K562 (cell line): ENCODE data around the gene USPL1. TPM values are rescaled to one million over a fixed set of nuclear protein-coding genes. Genes with fewer than 3 reads are reported as not detected.

Experiments used
- ARID1B ChIP-seq: fragments of 450-650 bp; IDR thresholded peaks from 2 replicates; pipeline ENCODE4 v1.6.1; 2016; ENCODE audit warnings: antibody characterized with exemption, mild to moderate bottlenecking, inconsistent platforms
- JUND ChIP-seq, 2 experiments: IDR thresholded peaks; 2 replicates in 1 of 2; 3 replicates in 1 of 2; pipeline ENCODE4 v1.6.1; 2011; ENCODE audit warnings: borderline replicate concordance in 2 of 2, low read depth in 2 of 2, low read length in 2 of 2, improper control_type of control experiment in 1 of 2, missing biosample characterization in 1 of 2, missing genetic modification characterization in 1 of 2, missing genetic modification reagents in 1 of 2
- NR2C2 ChIP-seq, 2 experiments: fragments of 200-800 bp in 1 of 2; sonication (Bioruptor generic) in 1 of 2; sonication (generic) in 1 of 2; formaldehyde crosslinking in 1 of 2; IDR thresholded peaks; 2 replicates each; pipeline versions ENCODE4 v1.6.1 to v1.8.0; 2016 to 2022; ENCODE audit warnings: mild to moderate bottlenecking in 1 of 2, missing compliant biosample characterization in 1 of 2, missing genetic modification characterization in 1 of 2, missing genetic modification reagents in 1 of 2
- TAF7 ChIP-seq: fragments of 450-650 bp; IDR thresholded peaks from 2 replicates; pipeline ENCODE4 v1.6.1; 2016; ENCODE audit warnings: missing genetic modification characterization, missing compliant biosample characterization
- polyA plus RNA-seq, 8 experiments: library from polyadenylated mRNA; depleted of rRNA in 4 of 8; stranded (reverse) in 5 of 8; unstranded in 3 of 8; fragments of >200 nt; fragmentation: Nextera tagmentation in 2 of 8; fragmentation: Illumina TruSeq in 1 of 8; extraction: Ambion mirVana in 2 of 8; extraction: Trizol in 1 of 8; gene quantifications; 2 replicates each; pipeline versions ENCODE4 v1.2.1 to v1.2.3, GENCODE V29; 2011 to 2014; ENCODE audit warnings: inconsistent platforms in 1 of 8, missing spikeins in 1 of 8
- total RNA-seq, 7 experiments: library from RNA; depleted of rRNA in 6 of 7; stranded (reverse); fragments of >200 nt in 6 of 7; fragmentation: Illumina TruSeq in 2 of 7; extraction: Trizol in 2 of 7; gene quantifications; 2 replicates each; pipeline versions ENCODE4 v1.2.1 to v1.2.3, GENCODE V29; 2011 to 2021; ENCODE audit warnings: low replicate concordance in 1 of 7
- TF ChIP-seq, protein P1 (sequence below): fragments of 450-650 bp; IDR thresholded peaks from 2 replicates; pipeline ENCODE4 v1.6.1; 2016; ENCODE audit warnings: mild to moderate bottlenecking, moderate library complexity

The USPL1 gene
- total and polyA plus RNA-seq, 9 of the 15 experiments (the other 6 are each of a cell fraction or from before 2014, with no cell fraction given): 5.5 to 18.0 (median 12.0) TPM

DNA sequence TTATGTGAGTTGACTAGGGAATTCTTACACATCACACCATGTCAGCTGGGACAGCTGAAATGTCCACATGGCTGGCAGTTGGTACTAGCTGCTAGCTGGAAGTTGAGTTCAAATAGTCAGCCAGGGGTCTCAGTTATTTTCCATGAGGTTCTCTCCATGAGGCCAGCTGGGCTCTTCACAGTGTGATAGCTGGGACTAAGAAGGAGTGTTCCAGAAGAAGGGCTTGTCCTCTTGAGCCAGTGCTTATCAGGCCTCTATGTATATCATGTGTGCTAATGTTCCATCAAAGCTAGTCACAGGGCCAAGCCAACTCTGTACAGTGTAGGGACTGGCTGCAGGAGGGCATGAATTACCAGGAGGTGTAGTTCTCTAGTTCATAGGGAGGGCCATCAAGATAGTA is 11.8 kb downstream of the USPL1 start (continued):
- TF ChIP-seq JUND (IDR thresholded peaks at IDR 0.05; ENCODE audit: borderline replicate concordance, low read depth, low read length): no peak
- TF ChIP-seq JUND (tag; IDR thresholded peaks at IDR 0.05; ENCODE audit: borderline replicate concordance, low read depth, low read length): no peak
- TF ChIP-seq, protein P1, sequence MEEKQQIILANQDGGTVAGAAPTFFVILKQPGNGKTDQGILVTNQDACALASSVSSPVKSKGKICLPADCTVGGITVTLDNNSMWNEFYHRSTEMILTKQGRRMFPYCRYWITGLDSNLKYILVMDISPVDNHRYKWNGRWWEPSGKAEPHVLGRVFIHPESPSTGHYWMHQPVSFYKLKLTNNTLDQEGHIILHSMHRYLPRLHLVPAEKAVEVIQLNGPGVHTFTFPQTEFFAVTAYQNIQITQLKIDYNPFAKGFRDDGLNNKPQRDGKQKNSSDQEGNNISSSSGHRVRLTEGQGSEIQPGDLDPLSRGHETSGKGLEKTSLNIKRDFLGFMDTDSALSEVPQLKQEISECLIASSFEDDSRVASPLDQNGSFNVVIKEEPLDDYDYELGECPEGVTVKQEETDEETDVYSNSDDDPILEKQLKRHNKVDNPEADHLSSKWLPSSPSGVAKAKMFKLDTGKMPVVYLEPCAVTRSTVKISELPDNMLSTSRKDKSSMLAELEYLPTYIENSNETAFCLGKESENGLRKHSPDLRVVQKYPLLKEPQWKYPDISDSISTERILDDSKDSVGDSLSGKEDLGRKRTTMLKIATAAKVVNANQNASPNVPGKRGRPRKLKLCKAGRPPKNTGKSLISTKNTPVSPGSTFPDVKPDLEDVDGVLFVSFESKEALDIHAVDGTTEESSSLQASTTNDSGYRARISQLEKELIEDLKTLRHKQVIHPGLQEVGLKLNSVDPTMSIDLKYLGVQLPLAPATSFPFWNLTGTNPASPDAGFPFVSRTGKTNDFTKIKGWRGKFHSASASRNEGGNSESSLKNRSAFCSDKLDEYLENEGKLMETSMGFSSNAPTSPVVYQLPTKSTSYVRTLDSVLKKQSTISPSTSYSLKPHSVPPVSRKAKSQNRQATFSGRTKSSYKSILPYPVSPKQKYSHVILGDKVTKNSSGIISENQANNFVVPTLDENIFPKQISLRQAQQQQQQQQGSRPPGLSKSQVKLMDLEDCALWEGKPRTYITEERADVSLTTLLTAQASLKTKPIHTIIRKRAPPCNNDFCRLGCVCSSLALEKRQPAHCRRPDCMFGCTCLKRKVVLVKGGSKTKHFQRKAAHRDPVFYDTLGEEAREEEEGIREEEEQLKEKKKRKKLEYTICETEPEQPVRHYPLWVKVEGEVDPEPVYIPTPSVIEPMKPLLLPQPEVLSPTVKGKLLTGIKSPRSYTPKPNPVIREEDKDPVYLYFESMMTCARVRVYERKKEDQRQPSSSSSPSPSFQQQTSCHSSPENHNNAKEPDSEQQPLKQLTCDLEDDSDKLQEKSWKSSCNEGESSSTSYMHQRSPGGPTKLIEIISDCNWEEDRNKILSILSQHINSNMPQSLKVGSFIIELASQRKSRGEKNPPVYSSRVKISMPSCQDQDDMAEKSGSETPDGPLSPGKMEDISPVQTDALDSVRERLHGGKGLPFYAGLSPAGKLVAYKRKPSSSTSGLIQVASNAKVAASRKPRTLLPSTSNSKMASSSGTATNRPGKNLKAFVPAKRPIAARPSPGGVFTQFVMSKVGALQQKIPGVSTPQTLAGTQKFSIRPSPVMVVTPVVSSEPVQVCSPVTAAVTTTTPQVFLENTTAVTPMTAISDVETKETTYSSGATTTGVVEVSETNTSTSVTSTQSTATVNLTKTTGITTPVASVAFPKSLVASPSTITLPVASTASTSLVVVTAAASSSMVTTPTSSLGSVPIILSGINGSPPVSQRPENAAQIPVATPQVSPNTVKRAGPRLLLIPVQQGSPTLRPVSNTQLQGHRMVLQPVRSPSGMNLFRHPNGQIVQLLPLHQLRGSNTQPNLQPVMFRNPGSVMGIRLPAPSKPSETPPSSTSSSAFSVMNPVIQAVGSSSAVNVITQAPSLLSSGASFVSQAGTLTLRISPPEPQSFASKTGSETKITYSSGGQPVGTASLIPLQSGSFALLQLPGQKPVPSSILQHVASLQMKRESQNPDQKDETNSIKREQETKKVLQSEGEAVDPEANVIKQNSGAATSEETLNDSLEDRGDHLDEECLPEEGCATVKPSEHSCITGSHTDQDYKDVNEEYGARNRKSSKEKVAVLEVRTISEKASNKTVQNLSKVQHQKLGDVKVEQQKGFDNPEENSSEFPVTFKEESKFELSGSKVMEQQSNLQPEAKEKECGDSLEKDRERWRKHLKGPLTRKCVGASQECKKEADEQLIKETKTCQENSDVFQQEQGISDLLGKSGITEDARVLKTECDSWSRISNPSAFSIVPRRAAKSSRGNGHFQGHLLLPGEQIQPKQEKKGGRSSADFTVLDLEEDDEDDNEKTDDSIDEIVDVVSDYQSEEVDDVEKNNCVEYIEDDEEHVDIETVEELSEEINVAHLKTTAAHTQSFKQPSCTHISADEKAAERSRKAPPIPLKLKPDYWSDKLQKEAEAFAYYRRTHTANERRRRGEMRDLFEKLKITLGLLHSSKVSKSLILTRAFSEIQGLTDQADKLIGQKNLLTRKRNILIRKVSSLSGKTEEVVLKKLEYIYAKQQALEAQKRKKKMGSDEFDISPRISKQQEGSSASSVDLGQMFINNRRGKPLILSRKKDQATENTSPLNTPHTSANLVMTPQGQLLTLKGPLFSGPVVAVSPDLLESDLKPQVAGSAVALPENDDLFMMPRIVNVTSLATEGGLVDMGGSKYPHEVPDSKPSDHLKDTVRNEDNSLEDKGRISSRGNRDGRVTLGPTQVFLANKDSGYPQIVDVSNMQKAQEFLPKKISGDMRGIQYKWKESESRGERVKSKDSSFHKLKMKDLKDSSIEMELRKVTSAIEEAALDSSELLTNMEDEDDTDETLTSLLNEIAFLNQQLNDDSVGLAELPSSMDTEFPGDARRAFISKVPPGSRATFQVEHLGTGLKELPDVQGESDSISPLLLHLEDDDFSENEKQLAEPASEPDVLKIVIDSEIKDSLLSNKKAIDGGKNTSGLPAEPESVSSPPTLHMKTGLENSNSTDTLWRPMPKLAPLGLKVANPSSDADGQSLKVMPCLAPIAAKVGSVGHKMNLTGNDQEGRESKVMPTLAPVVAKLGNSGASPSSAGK: no peak
- TF ChIP-seq NR2C2 (CRISPR knock-in tag; IDR thresholded peaks at IDR 0.05): no peak
- no peak for TF ChIP-seq NR2C2 (tag; IDR thresholded peaks at IDR 0.05)
- TF ChIP-seq TAF7 (tag): no peak
- TF ChIP-seq ARID1B: no peak
